NCI-H2227 (cell line): ENCODE measurements around the gene CHSY1.
"Not testable (repeated sequence)": the region's sequence is repeated elsewhere in the genome, so short reads cannot be mapped to it uniquely, and the experiment has no call there.

Experiments
- DNase-seq: peaks from one replicate; lab custom pipeline; 2025; ENCODE audit not compliant: unreplicated experiment; lab: John Stamatoyannopoulos, UW

CHSY1 gene

GRCh38 chr15:101138086-101138660 lies 113.7 kb downstream of the CHSY1 start:
- no peak for DNase-seq

- DNase-seq = no peak
Measured at GRCh38 chr15:101137312-101137940, 114.4 kb downstream of the CHSY1 start.

- DNase-seq = no peak
Measured at GRCh38 chr15:101136381-101137268, 115.2 kb downstream of the CHSY1 start.

GRCh38 chr15:101135532-101136166 lies 116.2 kb downstream of the CHSY1 start:
- DNase-seq = no peak

DNA sequence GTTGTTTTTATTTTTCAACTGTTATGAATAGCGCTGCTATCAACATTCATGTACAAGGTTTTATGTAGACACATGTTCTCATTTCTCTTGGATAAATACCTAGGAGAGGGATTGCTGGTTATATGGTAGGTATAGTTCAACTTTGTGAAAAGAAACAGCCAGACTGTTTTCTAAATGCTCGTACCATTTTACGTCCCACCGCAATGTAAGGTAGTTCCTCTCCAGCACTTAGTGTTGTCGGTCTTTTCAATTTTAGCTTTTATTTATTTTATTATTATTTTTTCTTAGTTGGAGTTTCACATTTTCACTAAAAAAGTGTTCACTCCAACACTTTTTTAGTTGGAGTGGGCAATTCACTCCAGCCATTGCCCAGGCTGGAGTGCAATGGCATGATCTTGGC lies 117.1 kb downstream of the CHSY1 start:
- no peak for DNase-seq

- no peak for DNase-seq
Measured at GRCh38 chr15:101133751-101134261, 118.0 kb downstream of the CHSY1 start.

DNA sequence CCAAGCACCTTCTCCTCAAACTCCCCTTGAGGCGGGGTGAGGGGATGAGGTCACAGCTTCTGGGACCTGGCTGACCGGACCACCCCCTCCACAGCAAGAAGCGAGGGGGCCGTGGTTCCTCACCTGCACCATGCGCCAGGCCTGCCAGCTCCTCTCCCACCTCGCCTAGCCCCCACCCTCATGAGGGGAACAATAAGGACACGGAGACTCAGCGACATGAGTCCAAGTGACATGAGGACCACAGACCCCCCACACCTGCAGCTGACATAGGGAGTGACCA lies 118.7 kb downstream of the CHSY1 start:
- no peak for DNase-seq

- DNase-seq = no peak
Measured at GRCh38 chr15:101132390-101133180, 119.3 kb downstream of the CHSY1 start.

DNA sequence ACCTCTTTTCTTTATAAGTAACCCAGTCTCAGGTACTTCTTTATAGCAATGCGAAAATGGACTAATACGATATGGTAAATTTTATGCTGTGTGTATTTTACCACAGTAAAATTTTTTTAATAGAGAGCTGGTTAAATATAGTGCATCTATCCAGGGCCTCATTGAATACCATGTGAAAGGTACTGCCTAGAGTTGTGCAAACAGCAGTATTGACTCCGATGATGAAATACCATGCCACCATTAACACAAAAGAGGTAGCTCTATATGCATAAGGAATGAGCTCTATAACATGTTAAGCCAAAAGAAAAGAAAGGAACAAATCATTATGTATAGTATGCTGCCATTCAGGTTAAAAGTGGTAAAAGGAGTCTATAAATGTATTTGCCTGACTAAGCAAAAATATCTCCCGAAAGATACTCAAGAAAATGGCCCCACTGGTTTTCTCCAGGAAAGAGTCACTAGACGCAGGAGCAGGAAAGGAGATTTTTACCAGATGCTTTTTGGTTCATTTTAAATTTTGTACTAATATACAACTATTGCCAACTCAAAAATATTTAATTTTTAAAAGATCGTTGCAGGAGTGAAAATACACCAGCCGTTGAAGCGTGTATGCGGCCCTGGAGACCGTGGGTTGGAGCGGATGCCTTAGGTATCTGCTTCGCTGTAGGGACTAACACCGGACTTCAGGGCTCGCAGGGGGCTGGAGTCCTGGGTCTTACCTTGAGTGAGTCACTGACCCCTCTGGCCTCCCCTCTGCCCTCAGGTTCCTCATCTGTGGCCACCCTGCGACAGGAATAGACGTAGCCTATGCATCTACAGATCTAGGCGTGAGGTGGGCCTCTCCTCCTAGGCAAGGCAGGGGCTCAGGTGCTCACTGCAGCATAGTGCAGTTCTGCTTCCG lies 120.1 kb downstream of the CHSY1 start:
- DNase-seq = no peak

DNA sequence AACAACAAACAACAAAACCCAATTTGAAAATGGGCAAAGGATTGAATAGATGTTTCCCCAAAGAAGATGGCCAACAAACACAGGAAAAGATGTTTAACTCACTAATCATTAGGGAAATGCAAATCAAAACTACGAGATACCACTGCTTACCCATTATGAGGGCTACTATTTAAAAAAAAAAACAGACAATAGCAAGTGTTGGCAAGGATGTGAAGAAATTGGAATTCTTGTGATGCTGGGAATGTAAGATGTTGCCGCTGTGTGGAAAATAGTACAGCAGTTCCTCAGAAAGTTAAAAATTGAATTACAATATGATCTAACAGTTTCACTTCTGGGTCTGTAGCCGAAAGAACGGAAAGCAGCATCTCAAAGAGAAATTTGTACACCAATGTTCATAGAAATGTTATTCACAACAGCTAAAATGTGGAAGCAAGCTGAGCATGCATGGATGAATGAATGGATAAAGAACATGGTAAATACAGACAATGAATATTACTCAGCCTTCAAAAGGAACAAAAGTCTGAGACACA lies 121.9 kb downstream of the CHSY1 start:
- DNase-seq = no peak

GRCh38 chr15:101128221-101129015 lies 123.4 kb downstream of the CHSY1 start:
- DNase-seq = no peak

DNA sequence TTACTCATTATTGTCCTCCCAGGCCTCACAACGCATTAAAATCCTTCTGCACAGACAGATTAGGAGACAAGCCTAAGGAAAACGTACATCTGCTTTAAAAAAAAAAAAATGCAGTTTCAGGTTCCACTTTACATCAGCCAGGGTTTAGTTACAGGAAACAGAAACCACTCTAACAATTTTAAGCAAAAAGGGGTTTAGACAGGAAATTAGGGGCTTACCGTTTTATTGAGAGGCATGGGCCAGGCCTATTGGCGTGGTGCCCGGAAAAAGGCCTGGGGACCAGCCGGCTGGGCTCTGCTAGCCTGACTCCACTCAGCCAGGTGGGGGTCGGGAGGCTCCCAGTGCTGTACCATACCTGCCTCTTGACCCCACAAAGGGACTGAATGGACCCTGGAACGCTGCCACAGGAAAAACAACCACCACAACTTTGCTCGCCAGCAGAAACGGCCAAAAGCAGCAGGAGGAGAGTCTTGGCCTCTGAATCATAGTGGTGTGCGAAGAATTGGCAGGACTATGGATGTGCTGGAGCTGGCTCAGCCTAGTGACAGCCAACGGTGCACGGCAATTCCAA lies 124.3 kb downstream of the CHSY1 start:
- DNase-seq = peak; percentile 74

DNA sequence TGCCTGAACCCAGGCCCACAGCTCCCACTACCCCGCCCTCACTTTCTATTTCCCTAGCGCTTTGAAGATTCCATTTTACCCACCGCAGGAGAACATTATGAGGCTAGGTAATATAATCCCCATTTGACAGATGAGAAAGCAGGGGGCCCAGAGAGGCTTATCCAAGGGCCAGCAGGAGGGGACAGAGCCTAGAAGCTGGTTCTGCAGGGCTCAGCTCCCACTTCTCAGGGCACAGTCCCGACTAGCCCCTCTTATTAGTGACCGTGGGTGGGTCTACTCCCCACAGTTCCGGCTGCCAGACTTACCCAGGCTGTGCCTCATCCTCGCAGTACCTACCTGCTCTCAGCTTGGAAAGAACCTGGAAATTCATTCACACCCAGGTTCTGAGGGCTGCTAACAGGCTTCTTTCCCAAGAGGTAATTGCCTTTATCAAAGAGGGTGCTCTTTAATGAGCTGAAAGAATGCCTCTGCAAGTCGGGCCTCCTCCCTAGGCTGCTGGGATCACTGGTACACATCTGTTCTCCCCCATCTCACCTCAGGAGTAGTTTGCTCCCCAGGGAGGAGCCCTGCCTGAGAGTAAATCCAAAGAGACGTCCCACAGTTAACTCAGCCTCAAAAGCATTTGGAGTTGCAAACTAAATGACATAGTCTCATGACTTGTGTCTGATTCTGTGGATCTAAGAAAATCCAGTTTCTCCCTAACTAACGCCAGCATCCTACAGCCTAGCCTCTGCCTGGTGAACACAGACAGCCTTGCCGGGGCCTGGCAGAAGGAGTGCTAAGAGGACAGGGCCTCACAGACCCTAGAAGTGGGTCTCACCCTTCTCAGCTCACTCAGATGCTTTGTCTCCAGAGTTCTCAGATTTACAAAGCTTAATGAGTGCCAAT lies 125.0 kb downstream of the CHSY1 start:
- DNase-seq = no peak

DNA sequence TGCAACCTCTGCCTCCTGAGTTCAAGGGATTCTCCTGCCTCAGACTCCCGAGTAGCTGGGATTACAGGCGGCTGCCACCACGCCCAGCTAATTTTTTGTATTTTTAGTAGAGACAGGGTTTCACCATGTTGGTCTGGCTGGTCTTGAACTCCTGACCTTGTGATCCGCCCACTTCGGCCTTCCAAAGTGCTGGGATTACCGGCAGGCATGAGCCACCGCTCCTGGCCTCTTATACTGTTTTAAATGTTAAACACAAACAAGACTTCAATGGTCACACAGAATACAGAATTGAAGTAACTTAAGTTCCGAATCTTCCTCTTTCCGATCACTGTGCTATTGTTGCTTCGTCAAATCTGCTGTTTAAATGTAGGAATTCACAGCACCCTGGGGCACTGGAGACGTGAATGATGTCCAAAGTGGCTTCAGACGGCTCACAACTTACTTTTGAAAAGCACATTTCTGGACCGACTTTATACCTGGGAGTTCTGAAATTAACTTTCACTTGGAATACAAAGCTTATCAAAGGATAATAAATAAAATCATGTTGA lies 125.9 kb downstream of the CHSY1 start:
- DNase-seq = not testable (repeated sequence)
